ENCODE measurements around the gene RBM45.

The RBM45 gene

GRCh38 chr2:178109813-178110212 lies 2.4 kb upstream of the RBM45 start:
- no peak overlapping the region for H3K4me3 ChIP-seq (ENCODE audit: low read depth, low read length)
- peak; percentile 56 for TF ChIP-seq CTCF (conservative IDR thresholded peaks at IDR 0.05; ENCODE audit: low read depth, low read length)
- peak; percentile 72 for DNase-seq (ENCODE audit: low read depth)

GRCh38 chr2:178110681-178111080 lies 1.6 kb upstream of the RBM45 start:
- DNase-seq (ENCODE audit: low read depth) = no peak
- no peak for TF ChIP-seq CTCF (conservative IDR thresholded peaks at IDR 0.05; ENCODE audit: low read depth, low read length)
- H3K4me3 ChIP-seq (ENCODE audit: low read depth, low read length) = no peak overlapping the region

GRCh38 chr2:178111743-178112142 lies 494 bp upstream of the RBM45 start:
- TF ChIP-seq CTCF (conservative IDR thresholded peaks at IDR 0.05; ENCODE audit: low read depth, low read length) = no peak
- DNase-seq (ENCODE audit: low read depth) = no peak
- H3K4me3 ChIP-seq (ENCODE audit: low read depth, low read length) = no peak overlapping the region

GRCh38 chr2:178114462-178114861 lies 2.2 kb downstream of the RBM45 start:
- TF ChIP-seq CTCF (conservative IDR thresholded peaks at IDR 0.05; ENCODE audit: low read depth, low read length) = no peak
- H3K4me3 ChIP-seq (ENCODE audit: low read depth, low read length) = no peak overlapping the region

GRCh38 chr2:178115271-178115670 lies 3.0 kb downstream of the RBM45 start:
- no peak for DNase-seq (ENCODE audit: low read depth)
- no peak for TF ChIP-seq CTCF (conservative IDR thresholded peaks at IDR 0.05; ENCODE audit: low read depth, low read length)
- H3K4me3 ChIP-seq (ENCODE audit: low read depth, low read length) = no peak overlapping the region

More at GRCh38 chr2:178114462-178114861, 2.2 kb downstream of the RBM45 start:
- DNase-seq (ENCODE audit: low read depth) = no peak

GRCh38 chr2:178117725-178118124 lies 5.5 kb downstream of the RBM45 start:
- TF ChIP-seq CTCF (conservative IDR thresholded peaks at IDR 0.05; ENCODE audit: low read depth, low read length) = no peak
- DNase-seq (ENCODE audit: low read depth) = no peak
- H3K4me3 ChIP-seq (ENCODE audit: low read depth, low read length) = no peak overlapping the region

- no peak for TF ChIP-seq CTCF (conservative IDR thresholded peaks at IDR 0.05; ENCODE audit: low read depth, low read length)
- no peak overlapping the region for H3K4me3 ChIP-seq (ENCODE audit: low read depth, low read length)
- DNase-seq (ENCODE audit: low read depth) = no peak
Measured at GRCh38 chr2:178119179-178119922, 7.1 kb downstream of the RBM45 start.
